ENCODE results near the gene TACR1. TPM values are rescaled to one million over a fixed set of nuclear protein-coding genes. Genes with fewer than 3 reads are reported as not detected.

TACR1 gene
- total and polyA plus RNA-seq, 2 donors (not counting 1 experiment from before 2014, with no cell fraction given), result 0.01 to 0.05 TPM

GRCh38 chr2:75100801-75101151 is 98.5 kb downstream of the TACR1 start:
- DNase-seq (no peak), ATAC-seq (ENCODE audit: low read depth) (no peak)
- Histone ChIP-seq H3K4me2 (replicated peaks; ENCODE audit: low read depth, low read length, poor library complexity, severe bottlenecking) (no peak overlapping the region), H3K9ac (ENCODE audit: low read length) (no peak overlapping the region), H3K4me1 (ENCODE audit: control insufficient read depth in 2 of 2, insufficient read depth in 2 of 2, low read length in 2 of 2) (no peaks in the 10 kb centered on the region), H2AFZ (ENCODE audit: insufficient read depth, low read depth, low read length, poor library complexity, severe bottlenecking) (no peak overlapping the region), H3K4me3 (ENCODE audit: control extremely low read depth in 1 of 5, extremely low read depth in 1 of 5, insufficient read depth in 1 of 5, low read depth in 2 of 5, low read length in 4 of 5) (no peak overlapping the region), H3K9me3 (ENCODE audit: control extremely low read depth in 1 of 3, control insufficient read depth in 2 of 3, insufficient read depth in 1 of 3, low read length in 2 of 3) (peaks cover 1 to 6% (median 3%) of the 10 kb centered on the region in 3 donors), H3K36me3 (replicated peaks in 1 of 2; ENCODE audit: control extremely low read depth in 1 of 2, control insufficient read depth in 1 of 2, extremely low read depth in 1 of 2, insufficient read depth in 2 of 2, low read length in 1 of 2) (no peaks in the 10 kb centered on the region), H3K27me3 (replicated peaks in 1 of 4; ENCODE audit: control extremely low read depth in 1 of 4, control insufficient read depth in 3 of 4, insufficient read depth in 4 of 4, low read length in 3 of 4) (no peaks in the 10 kb centered on the region), H4K20me1 (ENCODE audit: control insufficient read depth, insufficient read depth, low read length, poor library complexity, severe bottlenecking) (no peaks in the 10 kb centered on the region), H3K27ac (ENCODE audit: low read length in 2 of 2) (no peak overlapping the region), H3K79me2 (ENCODE audit: control insufficient read depth, insufficient read depth, low read length) (no peaks in the 10 kb centered on the region)
- H3K27me3 Mint-ChIP-seq, result peaks cover 3% of the 10 kb centered on the region
- H3K4me1 Mint-ChIP-seq, result no peaks in the 10 kb centered on the region
- H3K4me3 Mint-ChIP-seq, result no peak overlapping the region
- POLR2A ChIA-PET, result no interaction called here
- WGBS (ENCODE audit: insufficient coverage), result no CpG with 5 or more reads among the region's 1 CpG
- CTCF ChIA-PET, result no interaction called here
- intact Hi-C loops (cut with micrococcal nuclease), result no loop called here
- no peak for TF ChIP-seq EZH2 (IDR thresholded peaks at IDR 0.05; ENCODE audit: borderline replicate concordance, insufficient read depth, low read depth, low read length, poor library complexity, severe bottlenecking)
- TF ChIP-seq, protein P1, sequence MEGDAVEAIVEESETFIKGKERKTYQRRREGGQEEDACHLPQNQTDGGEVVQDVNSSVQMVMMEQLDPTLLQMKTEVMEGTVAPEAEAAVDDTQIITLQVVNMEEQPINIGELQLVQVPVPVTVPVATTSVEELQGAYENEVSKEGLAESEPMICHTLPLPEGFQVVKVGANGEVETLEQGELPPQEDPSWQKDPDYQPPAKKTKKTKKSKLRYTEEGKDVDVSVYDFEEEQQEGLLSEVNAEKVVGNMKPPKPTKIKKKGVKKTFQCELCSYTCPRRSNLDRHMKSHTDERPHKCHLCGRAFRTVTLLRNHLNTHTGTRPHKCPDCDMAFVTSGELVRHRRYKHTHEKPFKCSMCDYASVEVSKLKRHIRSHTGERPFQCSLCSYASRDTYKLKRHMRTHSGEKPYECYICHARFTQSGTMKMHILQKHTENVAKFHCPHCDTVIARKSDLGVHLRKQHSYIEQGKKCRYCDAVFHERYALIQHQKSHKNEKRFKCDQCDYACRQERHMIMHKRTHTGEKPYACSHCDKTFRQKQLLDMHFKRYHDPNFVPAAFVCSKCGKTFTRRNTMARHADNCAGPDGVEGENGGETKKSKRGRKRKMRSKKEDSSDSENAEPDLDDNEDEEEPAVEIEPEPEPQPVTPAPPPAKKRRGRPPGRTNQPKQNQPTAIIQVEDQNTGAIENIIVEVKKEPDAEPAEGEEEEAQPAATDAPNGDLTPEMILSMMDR (IDR thresholded peaks at IDR 0.05), result no peak
- no peak overlapping the region for H3K27ac Mint-ChIP-seq
- peaks cover 3% of the 10 kb centered on the region for H3K9me3 Mint-ChIP-seq (ENCODE audit: insufficient read depth)

DNA sequence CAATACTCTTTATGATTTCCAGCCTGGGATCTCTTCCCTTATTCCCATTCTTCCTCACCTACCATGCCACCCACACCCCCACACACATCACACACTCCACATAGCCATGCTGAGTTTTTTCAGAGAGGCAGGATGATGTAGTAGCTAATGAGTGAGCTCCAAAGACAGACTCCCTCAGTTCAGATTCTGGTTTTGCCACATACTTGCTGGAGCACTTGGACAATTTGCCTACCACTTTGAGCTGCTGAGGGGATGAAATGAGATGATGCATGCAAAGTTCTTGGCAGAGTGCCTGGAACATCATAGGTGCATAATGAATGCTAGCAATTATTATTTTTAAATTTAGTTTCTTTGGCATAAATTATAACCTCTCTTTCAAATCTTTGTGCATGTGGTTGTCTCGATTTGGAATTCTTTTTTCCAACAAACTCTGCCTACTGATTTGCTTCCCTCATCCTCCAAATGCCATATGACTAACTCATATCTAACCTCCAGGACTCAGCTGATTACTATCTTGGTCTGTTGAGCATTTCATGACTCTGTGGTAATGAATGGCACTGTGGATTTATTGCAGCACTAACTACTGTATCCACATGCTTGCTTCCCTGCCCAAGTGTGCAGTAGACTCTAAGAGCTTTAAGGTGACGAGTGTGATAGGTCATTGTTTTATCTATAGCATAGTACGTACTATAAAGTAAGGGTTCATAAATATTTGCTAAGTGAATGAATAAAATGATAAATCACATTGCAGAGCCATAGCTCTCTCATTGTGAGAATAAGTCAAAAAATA is 99.1 kb downstream of the TACR1 start:
- intact Hi-C loops (cut with micrococcal nuclease), result no loop called here
- CTCF ChIA-PET, result no interaction called here
- ATAC-seq (ENCODE audit: low read depth), result no peak
- H3K36me3 ChIP-seq (replicated peaks in 1 of 2; ENCODE audit: control extremely low read depth in 1 of 2, control insufficient read depth in 1 of 2, extremely low read depth in 1 of 2, insufficient read depth in 2 of 2, low read length in 1 of 2), result no peaks in the 10 kb centered on the region
- no peak overlapping the region for H3K27ac ChIP-seq (ENCODE audit: low read length in 2 of 2)
- Mint-ChIP-seq H3K4me3 (no peak overlapping the region), H3K9me3 (ENCODE audit: insufficient read depth) (peaks cover 3% of the 10 kb centered on the region), H3K27me3 (peaks cover 3% of the 10 kb centered on the region), H3K27ac (no peak overlapping the region), H3K4me1 (no peaks in the 10 kb centered on the region)
- no peaks in the 10 kb centered on the region for H3K79me2 ChIP-seq (ENCODE audit: control insufficient read depth, insufficient read depth, low read length)
- DNase-seq, result no peak
- no peak overlapping the region for H3K9ac ChIP-seq (ENCODE audit: low read length)
- H3K9me3 ChIP-seq (ENCODE audit: control extremely low read depth in 1 of 3, control insufficient read depth in 2 of 3, insufficient read depth in 1 of 3, low read length in 2 of 3), result peaks cover 1 to 6% (median 3%) of the 10 kb centered on the region in 3 donors
- 80% methylated on average over 1 of the region's 3 CpGs for WGBS (ENCODE audit: insufficient coverage)
- TF ChIP-seq, protein P1 (IDR thresholded peaks at IDR 0.05), result no peak
- TF ChIP-seq EZH2 (IDR thresholded peaks at IDR 0.05; ENCODE audit: borderline replicate concordance, insufficient read depth, low read depth, low read length, poor library complexity, severe bottlenecking), result no peak
- H4K20me1 ChIP-seq (ENCODE audit: control insufficient read depth, insufficient read depth, low read length, poor library complexity, severe bottlenecking), result no peaks in the 10 kb centered on the region
- H3K4me2 ChIP-seq (replicated peaks; ENCODE audit: low read depth, low read length, poor library complexity, severe bottlenecking), result no peak overlapping the region
- no peaks in the 10 kb centered on the region for H3K27me3 ChIP-seq (replicated peaks in 1 of 4; ENCODE audit: control extremely low read depth in 1 of 4, control insufficient read depth in 3 of 4, insufficient read depth in 4 of 4, low read length in 3 of 4)
- H3K4me3 ChIP-seq (ENCODE audit: control extremely low read depth in 1 of 5, extremely low read depth in 1 of 5, insufficient read depth in 1 of 5, low read depth in 2 of 5, low read length in 4 of 5), result no peak overlapping the region
- H2AFZ ChIP-seq (ENCODE audit: insufficient read depth, low read depth, low read length, poor library complexity, severe bottlenecking), result no peak overlapping the region
- no peaks in the 10 kb centered on the region for H3K4me1 ChIP-seq (ENCODE audit: control insufficient read depth in 2 of 2, insufficient read depth in 2 of 2, low read length in 2 of 2)
- POLR2A ChIA-PET, result no interaction called here

Measured in B cell (primary cell).